ENCODE measurements around the gene BNIPL. TPM values are rescaled to one million over a fixed set of nuclear protein-coding genes. Genes with fewer than 3 reads are reported as not detected.
A peak's percentile ranks its signal among the peaks of the same experiment; 100 is the strongest.

Gene BNIPL
- total and polyA plus RNA-seq, 2 donors from 2014 or later: 0.54 to 3.1 TPM

- Histone ChIP-seq H3K9me3 (ENCODE audit: control insufficient read depth in 2 of 3, insufficient read depth in 1 of 3, low read length in 3 of 3) (no peaks in the 10 kb centered on the region), H3K27ac (ENCODE audit: low read depth in 2 of 2, low read length in 2 of 2) (peak within 1 kb of the TSS; percentile 97 to 98), H3K9ac (ENCODE audit: low read length in 3 of 3) (peak within 1 kb of the TSS; percentile 80 to 99 (median 92)), H3K4me1 (ENCODE audit: control insufficient read depth in 2 of 3, insufficient read depth in 2 of 3, low read depth in 1 of 3, low read length in 3 of 3) (peaks cover 4 to 20% (median 15%) of the 10 kb centered on the region in 3 donors), H3K4me3 (ENCODE audit: low read length in 3 of 3) (peak within 1 kb of the TSS; percentile 86 to 99 (median 95)), H3K36me3 (ENCODE audit: control insufficient read depth in 2 of 3, insufficient read depth in 3 of 3, low read length in 3 of 3) (peaks cover 6 to 17% (median 7%) of the 10 kb centered on the region in 3 donors), H3K27me3 (ENCODE audit: control insufficient read depth, insufficient read depth, low read length) (no peaks in the 10 kb centered on the region)
- no peak for TF ChIP-seq CTCF (IDR thresholded peaks at IDR 0.05; ENCODE audit: borderline replicate concordance, extremely low read depth, insufficient read depth)
- FAIRE-seq: no peak
- peak in 4 of 5 donors; percentile 89 to 96 (median 92) for DNase-seq
- intact Hi-C loops (cut with DNase I): no loop called here
Observed at GRCh38 chr1:151060007-151060656, 23.7 kb downstream of the BNIPL start, which contains the start of gene MLLT11. Gene MLLT11, plus strand, starts transcription at chr1:151060397. Its CDS starts 6,828 bp downstream, at chr1:151067225.

- Histone ChIP-seq H3K9me3 (ENCODE audit: control insufficient read depth in 2 of 3, insufficient read depth in 1 of 3, low read length in 3 of 3) (no peaks in the 10 kb centered on the region), H3K4me3 (ENCODE audit: low read length in 3 of 3) (peak overlapping the region; percentile 86 to 99 (median 95)), H3K27ac (ENCODE audit: low read depth in 2 of 2, low read length in 2 of 2) (no peak overlapping the region), H3K9ac (ENCODE audit: low read length in 3 of 3) (peak overlapping the region in 2 of 3 donors; percentile 79 to 99), H3K27me3 (ENCODE audit: control insufficient read depth, insufficient read depth, low read length) (no peaks in the 10 kb centered on the region), H3K4me1 (ENCODE audit: control insufficient read depth in 2 of 3, insufficient read depth in 2 of 3, low read depth in 1 of 3, low read length in 3 of 3) (peaks cover 4 to 20% (median 8%) of the 10 kb centered on the region in 3 donors), H3K36me3 (ENCODE audit: control insufficient read depth in 2 of 3, insufficient read depth in 3 of 3, low read length in 3 of 3) (peaks cover under 1 to 10% (median 3%) of the 10 kb centered on the region in 3 donors)
- FAIRE-seq (no peak), DNase-seq (peak in 4 of 5 donors; percentile 24 to 56 (median 51))
- intact Hi-C loops (cut with DNase I): no loop called here
- no peak for TF ChIP-seq CTCF (IDR thresholded peaks at IDR 0.05; ENCODE audit: borderline replicate concordance, extremely low read depth, insufficient read depth)
Observed at GRCh38 chr1:151060657-151061421, 24.5 kb downstream of the BNIPL start.

- TF ChIP-seq CTCF (IDR thresholded peaks at IDR 0.05; ENCODE audit: borderline replicate concordance, extremely low read depth, insufficient read depth): no peak
Observed at GRCh38 chr1:151061704-151062103, 25.3 kb downstream of the BNIPL start.

More at GRCh38 chr1:151061704-151062103, 25.3 kb downstream of the BNIPL start:
- no peak for DNase-seq
- peak overlapping the region in 1 of 3 donors; percentile 86 for H3K4me3 ChIP-seq (ENCODE audit: low read length in 3 of 3)
- no peak overlapping the region for H3K27ac ChIP-seq (ENCODE audit: low read depth in 2 of 2, low read length in 2 of 2)
- H3K9ac ChIP-seq (ENCODE audit: low read length in 3 of 3): no peak overlapping the region
- H3K4me1 ChIP-seq (ENCODE audit: control insufficient read depth in 2 of 3, insufficient read depth in 2 of 3, low read depth in 1 of 3, low read length in 3 of 3): peaks cover 3 to 12% (median 4%) of the 10 kb centered on the region in 3 donors
- peaks cover 0 to 3% (median under 1%) of the 10 kb centered on the region in 3 donors for H3K36me3 ChIP-seq (ENCODE audit: control insufficient read depth in 2 of 3, insufficient read depth in 3 of 3, low read length in 3 of 3)
- H3K27me3 ChIP-seq (ENCODE audit: control insufficient read depth, insufficient read depth, low read length): no peaks in the 10 kb centered on the region
- no peaks in the 10 kb centered on the region for H3K9me3 ChIP-seq (ENCODE audit: control insufficient read depth in 2 of 3, insufficient read depth in 1 of 3, low read length in 3 of 3)
- intact Hi-C loops (cut with DNase I): no loop called here
- FAIRE-seq: no peak
